OCI-LY1 (cell line): Measurements from ENCODE around the gene GTF3C5.

Source experiments
- CTCF ChIP-seq: fragments of 200-600 bp; sonication (generic), shearing (Covaris generic); IDR thresholded peaks from 2 replicates; pipeline ENCODE4 v1.5.1; 2017; ENCODE audit warnings: mild to moderate bottlenecking, antibody characterized with exemption, low read length, moderate library complexity, mixed read lengths
- EZH2 ChIP-seq: fragments of 200-600 bp; sonication (generic), shearing (Covaris generic); IDR thresholded peaks from 2 replicates; pipeline ENCODE4 v1.8.0; 2017; ENCODE audit warnings: borderline replicate concordance, mixed run types, mild to moderate bottlenecking, antibody characterized with exemption, low read length, moderate library complexity, mixed read lengths

- TF ChIP-seq CTCF (no peak), EZH2 (no peak)
These were observed 34.3 kb upstream of the GTF3C5 start for GRCh38 chr9:132996526-132996925.
